Osteocyte (in vitro differentiated cells): Measurements from ENCODE around the gene DENND4B. TPM values are rescaled to one million over a fixed set of nuclear protein-coding genes. Genes with fewer than 3 reads are reported as not detected.
A peak's percentile ranks its signal among the peaks of the same experiment; 100 is the strongest.
"Not testable (repeated sequence)": the region's sequence is repeated elsewhere in the genome, so short reads cannot be mapped to it uniquely, and the experiment has no call there.

Experiments used
- DNase-seq: peaks from one replicate; pipeline ENCODE4 v3.0.0; 2021; ENCODE audit warnings: mixed read lengths; ENCODE audit not compliant: unreplicated experiment; ENCODE audit errors: extremely low spot score
- H3K27ac Mint-ChIP-seq: one replicate; pipeline ENCODE4 v1.8.0; 2021; ENCODE audit warnings: mild to moderate bottlenecking, mixed read lengths; ENCODE audit not compliant: unreplicated experiment
- H3K27me3 Mint-ChIP-seq: one replicate; pipeline ENCODE4 v1.8.0; 2021; ENCODE audit warnings: mixed read lengths; ENCODE audit not compliant: unreplicated experiment
- H3K36me3 Mint-ChIP-seq: one replicate; pipeline ENCODE4 v1.8.0; 2021; ENCODE audit warnings: mixed read lengths; ENCODE audit not compliant: unreplicated experiment
- H3K4me1 Mint-ChIP-seq: one replicate; pipeline ENCODE4 v1.8.0; 2021; ENCODE audit warnings: mixed read lengths; ENCODE audit not compliant: unreplicated experiment
- H3K4me3 Mint-ChIP-seq: one replicate; pipeline ENCODE4 v1.8.0; 2021; ENCODE audit warnings: mild to moderate bottlenecking, moderate library complexity, mixed read lengths; ENCODE audit not compliant: unreplicated experiment
- H3K9me3 Mint-ChIP-seq: one replicate; pipeline ENCODE4 v1.8.0; 2021; ENCODE audit warnings: mixed read lengths; ENCODE audit not compliant: unreplicated experiment
- CTCF ChIP-seq: fragments of 200-600 bp; sonication (generic); IDR thresholded peaks from 2 replicates; pipeline ENCODE4 v1.5.0; 2021; ENCODE audit warnings: antibody characterized with exemption, mild to moderate bottlenecking, moderate library complexity
- total RNA-seq: library from RNA; stranded (reverse); gene quantifications from 2 replicates; pipeline ENCODE4 v1.2.1, GENCODE V29; 2021

The DENND4B gene
- total RNA-seq, 1 donor from 2014 or later = 53.1 TPM

GRCh38 chr1:153921080-153921802, 25.3 kb downstream of the DENND4B start:
- Mint-ChIP-seq H3K27me3 (no peaks in the 10 kb centered on the region), H3K27ac (peak overlapping the region; percentile 81), H3K9me3 (no peaks in the 10 kb centered on the region), H3K4me1 (peaks cover 40% of the 10 kb centered on the region), H3K36me3 (no peaks in the 10 kb centered on the region), H3K4me3 (peak overlapping the region; percentile 92)
- TF ChIP-seq CTCF = no peak
- DNase-seq = no peak

GRCh38 chr1:153919876-153920852, 26.4 kb downstream of the DENND4B start:
- Mint-ChIP-seq H3K27me3 (no peaks in the 10 kb centered on the region), H3K36me3 (no peaks in the 10 kb centered on the region), H3K9me3 (no peaks in the 10 kb centered on the region), H3K27ac (peak overlapping the region; percentile 81), H3K4me3 (peak overlapping the region; percentile 92), H3K4me1 (peaks cover 42% of the 10 kb centered on the region)
- DNase-seq = no peak
- TF ChIP-seq CTCF = peak; percentile 49

GRCh38 chr1:153916297-153916696, 30.2 kb downstream of the DENND4B start:
- no peaks in the 10 kb centered on the region for H3K27me3 Mint-ChIP-seq

DNA sequence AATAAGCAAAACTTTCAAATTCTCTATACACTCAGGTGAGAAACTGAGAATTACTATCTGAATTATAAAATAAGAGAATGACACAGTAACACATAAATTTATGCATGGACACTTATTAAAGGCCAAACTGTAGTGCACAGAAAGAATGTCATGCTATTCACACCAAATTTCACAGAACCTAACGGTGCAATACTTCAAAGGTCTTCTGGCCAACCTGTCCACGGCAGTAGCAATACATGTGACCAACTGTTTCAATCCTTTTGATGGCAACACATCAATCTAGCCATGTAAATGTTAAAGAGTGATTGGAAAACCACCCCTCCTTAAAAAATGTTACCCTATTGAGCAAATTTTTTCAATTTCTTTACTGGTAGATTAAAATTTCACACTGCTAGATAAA, 34.2 kb downstream of the DENND4B start:
- Mint-ChIP-seq H3K9me3 (no peaks in the 10 kb centered on the region), H3K27ac (no peak overlapping the region), H3K4me3 (no peak overlapping the region), H3K4me1 (peaks cover 8% of the 10 kb centered on the region), H3K36me3 (peaks cover 3% of the 10 kb centered on the region), H3K27me3 (no peaks in the 10 kb centered on the region)
- no peak for DNase-seq
- TF ChIP-seq CTCF = no peak

More at GRCh38 chr1:153916297-153916696, 30.2 kb downstream of the DENND4B start:
- DNase-seq = no peak
- no peak overlapping the region for H3K27ac Mint-ChIP-seq
- H3K4me3 Mint-ChIP-seq = no peak overlapping the region
- no peaks in the 10 kb centered on the region for H3K36me3 Mint-ChIP-seq
- TF ChIP-seq CTCF = no peak
- H3K9me3 Mint-ChIP-seq = no peaks in the 10 kb centered on the region
- H3K4me1 Mint-ChIP-seq = peaks cover 36% of the 10 kb centered on the region

DNA sequence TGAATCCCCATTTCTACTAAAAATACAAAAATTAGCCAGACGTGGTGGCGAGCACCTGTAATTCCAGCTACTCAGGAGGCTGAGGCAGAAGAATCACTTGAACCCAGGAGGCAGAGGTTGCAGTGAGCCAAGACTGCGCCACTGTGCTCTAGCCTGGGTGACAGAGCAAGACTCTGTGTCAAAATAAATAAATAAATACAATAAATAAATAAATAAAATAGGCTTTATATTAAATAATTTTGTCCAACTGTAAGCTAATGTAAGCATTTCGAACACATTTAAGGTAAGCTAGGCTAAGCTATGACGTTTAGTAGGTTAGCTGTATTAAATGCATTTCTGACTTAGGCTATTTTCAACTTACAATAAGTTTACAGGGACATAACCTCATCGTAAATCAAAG, 36.0 kb downstream of the DENND4B start:
- not testable (repeated sequence) for H3K4me3 Mint-ChIP-seq, H3K9me3 Mint-ChIP-seq, H3K36me3 Mint-ChIP-seq, H3K27me3 Mint-ChIP-seq, DNase-seq, H3K27ac Mint-ChIP-seq
- H3K4me1 Mint-ChIP-seq = peaks cover 10% of the 10 kb centered on the region
